SHP77 (cell line): ENCODE data around the gene FILIP1.
"Not testable (repeated sequence)": the region's sequence is repeated elsewhere in the genome, so short reads cannot be mapped to it uniquely, and the experiment has no call there.

Source experiments
- DNase-seq, 2 experiments: peaks; one replicate each; lab custom pipeline; 2025; lab: John Stamatoyannopoulos, UW

FILIP1 gene

GRCh38 chr6:75449630-75450206 lies 43.9 kb downstream of the FILIP1 start:
- DNase-seq: no peak

GRCh38 chr6:75446241-75446880 lies 47.2 kb downstream of the FILIP1 start:
- DNase-seq: no peak

GRCh38 chr6:75445738-75446137 lies 47.9 kb downstream of the FILIP1 start:
- DNase-seq: no peak

DNA sequence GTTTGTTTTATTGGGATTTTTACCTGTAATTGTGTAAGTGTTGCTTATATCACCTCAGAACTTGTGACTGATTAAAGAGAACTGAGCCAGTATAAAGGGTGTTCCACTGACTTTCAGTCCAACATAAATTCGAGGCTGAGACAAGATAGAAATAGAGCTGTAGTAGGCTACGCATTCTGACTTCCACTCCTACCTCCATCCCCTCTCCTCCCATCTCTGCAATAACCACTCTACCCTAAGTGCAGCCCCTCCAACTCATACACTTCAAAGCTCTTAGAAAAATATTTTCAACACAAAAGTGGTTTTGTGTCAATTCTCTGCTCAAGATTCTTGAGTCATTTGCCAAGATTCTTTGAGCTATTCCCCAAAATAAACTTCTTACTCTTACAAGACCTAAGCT lies 48.7 kb downstream of the FILIP1 start:
- no peak for DNase-seq

- not testable (repeated sequence) for DNase-seq
These were observed 51.7 kb downstream of the FILIP1 start for GRCh38 chr6:75441883-75442282.

- DNase-seq: not testable (repeated sequence)
These were observed 52.1 kb downstream of the FILIP1 start for GRCh38 chr6:75441479-75441878.

- no peak for DNase-seq
These were observed 55.0 kb downstream of the FILIP1 start for GRCh38 chr6:75438442-75439116.

- DNase-seq: no peak
These were observed 55.6 kb downstream of the FILIP1 start for GRCh38 chr6:75438013-75438431.

DNA sequence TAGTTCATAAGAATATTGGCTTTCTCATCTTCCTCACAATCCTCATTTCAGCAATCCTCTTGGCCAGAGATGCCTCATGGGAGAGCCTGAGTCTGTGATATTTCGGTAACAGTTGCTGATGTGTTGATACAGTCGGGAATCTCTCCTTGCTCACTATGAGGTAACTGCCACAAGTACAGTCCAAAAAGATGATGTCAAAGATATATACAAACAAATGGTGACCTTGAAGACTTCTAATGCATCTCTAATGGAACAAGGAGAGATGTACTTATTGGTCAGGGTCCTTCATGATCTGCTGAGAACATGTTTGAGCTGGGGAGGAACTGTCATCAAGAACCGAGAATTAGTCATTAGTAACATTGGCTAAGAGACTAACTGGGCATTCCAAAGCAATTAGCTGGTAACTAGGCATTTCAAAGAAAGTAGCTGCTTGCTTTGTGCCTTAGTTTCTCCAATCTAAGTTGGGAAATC lies 56.1 kb downstream of the FILIP1 start:
- no peak for DNase-seq

GRCh38 chr6:75436869-75437268 lies 56.7 kb downstream of the FILIP1 start:
- DNase-seq: no peak

DNA sequence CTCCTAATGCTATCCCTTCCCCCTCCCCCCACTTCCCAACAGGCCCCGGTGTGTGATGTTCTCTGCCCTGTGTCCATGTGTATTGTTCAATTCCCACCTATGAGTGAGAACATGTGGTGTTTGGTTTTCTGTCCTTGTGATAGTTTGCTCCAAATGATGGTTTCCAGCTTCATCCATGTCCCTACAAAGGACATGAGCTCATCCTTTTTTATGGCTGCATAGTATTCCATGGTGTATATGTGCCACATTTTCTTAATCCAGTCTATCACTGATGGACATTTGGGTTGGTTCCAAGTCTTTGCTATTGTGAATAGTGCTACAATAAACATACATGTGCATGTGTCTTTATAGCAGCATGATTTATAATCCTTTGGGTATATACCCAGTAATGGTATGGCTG lies 60.8 kb downstream of the FILIP1 start:
- not testable (repeated sequence) for DNase-seq

- peak; percentile 64 to 71 for DNase-seq
These were observed 62.2 kb downstream of the FILIP1 start for GRCh38 chr6:75431379-75431778.

DNA sequence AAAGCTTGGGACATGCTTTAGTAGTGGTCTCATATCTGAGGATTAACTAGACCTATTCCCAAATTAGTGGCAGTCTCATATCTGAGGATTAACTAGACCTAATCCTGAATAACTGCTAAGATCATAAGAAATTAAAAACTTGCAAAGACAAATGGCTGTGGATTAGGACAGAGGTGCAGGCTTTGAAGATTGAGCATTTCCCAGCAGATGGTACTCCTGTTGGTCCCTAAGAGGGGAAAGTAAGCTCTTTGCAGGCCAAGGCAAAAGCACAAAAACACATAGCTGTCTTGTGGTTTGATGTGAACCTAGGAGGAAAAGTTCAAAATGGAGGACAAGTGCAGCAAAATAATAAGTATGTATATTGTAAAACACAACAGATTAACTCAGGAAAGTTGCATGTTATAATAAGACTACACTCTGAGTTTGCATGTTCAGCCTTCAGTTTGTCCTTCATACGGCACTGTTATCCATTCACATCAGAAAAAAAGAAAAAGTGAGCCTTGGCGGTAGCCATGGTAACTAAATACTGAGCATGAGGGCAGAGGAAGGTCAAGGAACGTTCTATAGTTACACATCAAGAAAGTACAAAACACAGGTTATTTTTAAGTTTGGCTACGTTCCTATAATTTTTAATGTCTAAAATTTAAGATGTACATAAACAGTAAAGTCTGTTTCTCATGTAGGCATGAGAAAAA lies 62.8 kb downstream of the FILIP1 start:
- no peak for DNase-seq

GRCh38 chr6:75429061-75429703 lies 64.4 kb downstream of the FILIP1 start:
- no peak for DNase-seq

DNA sequence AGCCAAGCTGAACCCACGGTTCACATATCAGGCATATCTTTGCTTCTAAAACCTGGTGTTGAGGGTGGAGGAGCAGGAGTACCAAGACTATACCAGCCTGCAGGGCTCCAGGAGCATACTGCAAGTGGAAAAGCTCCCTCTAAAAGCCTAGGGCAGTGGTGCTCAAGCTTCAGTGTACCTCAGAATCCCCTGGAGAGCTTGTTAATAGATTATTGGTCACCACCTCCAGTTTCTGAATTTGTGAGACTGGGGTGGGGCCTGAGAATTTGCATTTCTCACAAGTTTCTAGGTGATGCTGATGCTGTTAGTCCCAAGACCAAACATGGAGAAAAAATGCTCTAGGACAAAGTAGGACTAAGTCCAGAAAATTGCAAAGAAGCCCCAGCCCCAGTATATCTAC lies 65.4 kb downstream of the FILIP1 start:
- DNase-seq: no peak

DNA sequence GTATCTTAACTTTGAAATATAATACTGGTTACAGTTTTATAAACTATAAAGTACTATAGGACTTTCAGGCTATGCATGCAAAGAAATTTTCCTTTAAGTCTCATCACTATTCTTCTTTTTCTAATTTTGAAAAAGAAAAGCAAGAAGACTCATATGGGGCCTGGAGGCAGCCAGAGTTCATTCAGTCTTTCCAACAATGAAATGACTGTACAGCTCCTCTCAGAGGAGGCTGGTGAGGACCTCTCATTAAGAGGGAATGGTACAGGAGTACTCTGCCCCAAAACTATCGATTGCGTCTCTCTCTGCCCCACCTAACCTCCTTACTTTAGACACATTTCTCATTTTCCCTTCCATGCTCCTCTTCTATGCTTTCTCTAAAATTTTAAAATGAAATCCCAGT lies 66.3 kb downstream of the FILIP1 start:
- DNase-seq: no peak

DNA sequence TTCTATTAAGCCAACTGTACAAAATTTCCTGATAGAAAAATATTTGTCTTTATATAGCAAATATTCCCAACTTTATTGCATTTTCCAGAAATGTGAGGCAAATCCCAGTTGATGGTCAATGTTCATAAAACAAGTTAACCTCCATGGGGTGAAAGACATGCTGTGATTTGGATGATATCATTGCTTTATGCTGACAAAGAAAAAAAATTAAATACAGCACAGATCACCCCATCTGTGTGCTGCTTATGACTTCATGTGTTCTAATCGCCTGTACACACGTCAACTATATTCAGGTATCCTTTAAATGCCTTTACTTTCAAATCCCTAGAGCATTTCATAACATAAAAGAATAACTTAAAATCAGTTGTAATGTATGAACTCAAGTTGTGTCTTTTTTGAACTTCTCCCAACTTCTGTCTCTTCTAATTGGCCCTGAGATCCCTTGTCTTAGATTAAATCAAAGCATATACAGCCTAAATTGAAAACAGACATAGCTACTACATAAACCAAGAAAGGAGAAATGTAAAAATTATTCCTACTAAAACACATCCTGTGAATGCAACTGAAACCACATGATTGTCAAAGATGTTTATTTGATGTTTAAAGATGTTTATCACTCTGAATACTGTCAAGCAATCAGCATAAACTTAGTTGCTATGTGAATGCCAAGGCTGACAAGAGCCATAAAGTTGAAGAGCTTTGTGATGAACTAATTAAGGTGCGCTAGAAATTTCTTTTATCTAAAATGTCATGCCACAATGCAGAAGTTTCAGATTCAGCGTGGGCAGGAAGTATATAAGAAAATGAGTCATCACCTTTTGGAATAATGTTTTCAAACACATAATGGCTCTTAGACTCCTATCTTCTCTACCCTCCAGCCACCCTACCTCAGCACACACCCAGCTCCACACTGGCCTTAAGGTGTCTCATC lies 68.7 kb downstream of the FILIP1 start:
- no peak for DNase-seq

GRCh38 chr6:75423386-75423785 lies 70.2 kb downstream of the FILIP1 start:
- no peak for DNase-seq

DNA sequence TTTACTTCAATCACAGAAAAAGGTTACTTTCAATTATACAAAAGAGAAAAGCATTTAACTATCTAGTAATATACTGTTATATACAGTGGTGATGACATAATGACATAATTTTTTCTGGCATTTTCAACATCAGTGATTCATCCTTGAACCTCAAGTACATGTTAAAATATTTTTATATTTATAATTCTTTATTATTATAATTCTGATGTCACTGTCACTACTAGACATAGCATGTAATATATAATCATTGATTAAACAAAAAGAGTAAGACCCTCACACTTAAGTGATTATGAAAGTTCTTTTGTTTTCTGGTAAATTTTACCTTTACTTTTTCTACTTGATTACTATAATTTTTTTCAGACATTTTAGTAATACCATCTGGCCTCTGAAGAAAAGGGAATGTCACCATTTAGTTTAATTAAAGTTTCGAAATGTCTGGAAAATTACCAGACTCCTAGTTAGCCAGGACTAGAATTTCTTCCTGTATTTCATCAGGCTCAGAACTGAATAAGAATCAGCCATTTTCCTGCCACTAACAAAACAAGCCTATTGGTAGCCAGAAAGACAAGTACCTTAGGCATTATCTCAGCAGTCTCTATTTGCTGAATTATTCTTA lies 71.5 kb downstream of the FILIP1 start:
- no peak for DNase-seq

GRCh38 chr6:75421316-75422023 lies 72.1 kb downstream of the FILIP1 start:
- DNase-seq: no peak
